ENCODE measurements around the gene BIK.
"Not testable (repeated sequence)": the region's sequence is repeated elsewhere in the genome, so short reads cannot be mapped to it uniquely, and the experiment has no call there.

BIK gene

GRCh38 chr22:43104950-43105349 is 5.6 kb upstream of the BIK start:
- not testable (repeated sequence) for DNase-seq (ENCODE audit: low spot score)

DNA sequence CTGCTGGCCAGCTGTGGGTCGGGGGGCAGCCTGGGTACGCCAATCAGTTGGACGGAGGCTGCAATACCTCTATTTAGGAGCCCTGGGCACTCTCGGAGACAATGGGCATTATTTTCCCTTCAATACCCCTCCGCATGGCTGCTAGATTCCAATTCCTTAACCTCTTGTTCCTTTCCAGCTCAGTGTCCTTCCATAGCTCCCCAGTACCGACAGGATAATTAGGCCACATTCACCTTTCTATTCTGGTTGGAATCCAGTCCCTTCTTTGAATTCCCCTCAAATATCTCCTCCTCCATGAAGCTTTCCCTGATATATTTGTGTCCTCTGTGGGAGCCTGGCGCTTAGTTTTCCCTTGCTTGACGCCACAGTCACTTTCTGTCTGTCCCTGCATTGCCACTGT is 4.2 kb upstream of the BIK start:
- no peak for DNase-seq (ENCODE audit: low spot score)

- no peak for DNase-seq (ENCODE audit: low spot score)
These were observed 1.0 kb upstream of the BIK start for GRCh38 chr22:43109511-43109910.

DNA sequence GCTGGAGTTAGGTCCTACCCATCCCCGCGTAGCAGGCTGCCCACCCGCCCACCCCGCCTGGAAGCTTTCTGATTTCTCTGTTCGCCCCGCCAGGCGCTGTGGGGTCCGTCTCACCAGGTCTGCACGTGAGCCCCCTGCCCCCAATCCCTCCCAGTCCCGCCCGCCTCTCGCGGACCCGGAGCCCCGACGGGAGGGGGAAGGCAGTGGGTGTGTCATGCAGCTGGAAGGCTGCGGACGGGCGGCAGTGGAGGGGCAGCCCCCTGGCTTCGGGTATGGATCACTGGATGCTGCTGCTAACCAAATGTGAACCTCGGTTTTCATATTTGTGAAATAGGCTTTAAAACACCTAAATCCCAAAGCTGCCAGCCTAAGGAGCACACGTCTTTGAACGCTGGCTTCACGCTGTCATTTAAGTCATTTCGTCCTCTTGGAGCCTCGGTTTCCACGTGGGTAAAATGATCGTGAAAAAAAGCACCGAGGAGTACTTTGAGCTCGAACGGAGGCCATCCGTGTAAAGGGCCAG is 568 bp upstream of the BIK start:
- no peak for DNase-seq (ENCODE audit: low spot score)

- no peak for DNase-seq (ENCODE audit: low spot score)
These were observed 525 bp downstream of the BIK start for GRCh38 chr22:43110927-43111623.

DNA sequence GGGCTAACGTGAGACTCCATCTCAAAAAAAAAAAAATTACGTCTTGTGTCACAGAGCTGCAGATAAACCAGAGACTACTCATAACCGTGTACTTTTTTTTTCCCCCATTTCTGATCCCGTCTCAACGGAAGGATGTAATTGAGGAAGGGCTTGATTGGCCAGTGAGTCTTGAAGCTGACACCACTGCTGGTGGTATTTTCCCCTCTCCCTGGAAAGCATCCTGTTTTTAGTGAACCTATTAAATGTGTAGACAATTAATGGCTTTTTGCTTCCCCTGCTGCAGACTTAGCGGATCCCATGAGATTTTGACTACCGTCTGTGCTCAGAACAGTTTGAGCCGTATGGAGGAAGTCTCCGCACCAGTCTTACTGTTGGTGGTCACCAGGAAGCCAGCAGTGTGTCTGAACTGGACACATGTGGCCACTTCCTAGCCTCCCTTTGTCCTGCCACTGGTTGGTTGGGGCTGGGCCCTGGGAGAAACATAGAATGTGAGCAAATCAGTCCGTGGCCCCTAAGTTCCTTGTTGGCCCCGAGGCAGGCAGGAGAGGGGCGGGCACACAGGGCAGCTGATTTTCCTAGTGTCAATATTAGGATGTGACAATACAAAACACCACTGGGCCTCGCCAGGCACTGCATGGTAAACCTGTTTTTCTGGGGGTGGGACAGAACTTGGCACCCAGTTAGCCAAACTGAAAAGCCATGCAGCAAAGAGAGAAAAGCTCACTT is 3.1 kb downstream of the BIK start:
- DNase-seq (ENCODE audit: low spot score), result no peak

DNA sequence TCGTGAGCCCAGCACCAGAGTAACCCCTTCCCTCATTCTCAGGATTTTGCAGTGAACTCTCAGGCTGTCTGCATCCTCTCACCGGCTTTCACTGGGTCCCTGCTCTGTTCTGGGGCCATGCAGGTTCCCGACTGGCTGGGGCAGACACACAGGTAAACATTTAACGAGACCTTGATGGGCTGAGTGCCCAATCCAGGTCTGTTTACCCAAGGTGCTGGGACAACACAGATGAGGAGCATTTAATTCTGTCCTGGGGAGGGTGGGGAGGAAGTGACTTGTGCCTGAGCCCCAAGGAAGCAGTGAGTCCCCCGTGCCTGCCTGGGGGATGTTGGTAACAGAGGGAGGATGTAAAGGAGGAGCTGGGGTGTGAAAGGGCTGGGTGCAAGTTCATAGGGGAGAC is 4.4 kb downstream of the BIK start:
- no peak for DNase-seq (ENCODE audit: low spot score)

DNA sequence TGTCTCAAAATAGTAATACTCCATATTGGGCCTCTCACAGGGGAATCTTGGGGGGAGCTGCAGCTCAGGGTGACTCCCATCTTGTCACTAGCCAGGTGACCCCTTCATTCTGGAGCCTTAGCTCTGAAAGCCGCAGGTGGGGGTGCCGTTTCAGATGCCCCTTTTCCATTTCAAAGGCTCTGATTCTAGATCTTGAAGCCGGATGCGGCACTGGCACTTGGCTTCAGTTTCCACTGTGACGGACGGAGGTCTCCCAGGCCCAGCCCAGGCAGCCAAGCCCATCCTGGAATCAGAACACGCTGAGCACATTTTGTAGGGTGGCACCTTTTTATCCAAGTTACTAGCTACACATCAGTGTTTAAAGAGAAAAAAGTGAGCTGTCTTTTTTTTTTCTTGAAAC is 6.4 kb downstream of the BIK start:
- no peak for DNase-seq (ENCODE audit: low spot score)

- DNase-seq (ENCODE audit: low spot score), result no peak
These were observed 7.7 kb downstream of the BIK start for GRCh38 chr22:43118024-43118849.

GRCh38 chr22:43118953-43119458 is 8.5 kb downstream of the BIK start:
- DNase-seq (ENCODE audit: low spot score), result no peak

DNA sequence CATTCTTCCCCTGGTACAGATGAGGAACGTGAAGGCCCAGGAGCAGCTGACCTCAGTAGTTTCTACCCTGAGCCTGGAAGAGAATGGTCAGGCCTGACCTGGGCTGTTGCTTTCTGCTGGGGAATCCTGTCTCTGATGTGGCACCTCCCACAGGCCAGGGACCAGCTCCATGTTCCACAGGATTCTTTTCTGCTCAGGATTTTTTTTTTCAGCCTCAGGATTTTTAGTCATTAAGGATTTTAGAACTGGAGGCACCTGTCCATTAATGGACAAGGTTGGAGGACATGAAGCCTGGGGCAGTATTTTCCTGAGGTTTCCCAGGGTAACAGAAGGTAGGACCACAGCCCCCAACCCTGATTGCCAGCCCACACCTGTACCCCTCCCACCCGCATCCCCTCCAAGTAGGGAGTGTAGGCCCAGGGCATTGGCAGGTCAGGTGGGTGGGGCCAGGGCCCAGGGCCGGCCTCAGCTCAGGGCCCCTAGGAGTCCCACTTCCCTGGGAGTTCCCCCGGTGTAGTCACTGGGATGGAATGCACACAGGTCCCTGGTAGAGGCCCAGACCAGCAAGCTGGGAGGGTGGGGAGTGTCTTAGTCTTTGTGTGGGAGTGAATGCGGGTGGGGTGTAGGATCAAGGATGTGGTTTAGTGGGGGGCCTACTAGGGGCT is 16.1 kb downstream of the BIK start:
- no peak for DNase-seq (ENCODE audit: low spot score)

DNA sequence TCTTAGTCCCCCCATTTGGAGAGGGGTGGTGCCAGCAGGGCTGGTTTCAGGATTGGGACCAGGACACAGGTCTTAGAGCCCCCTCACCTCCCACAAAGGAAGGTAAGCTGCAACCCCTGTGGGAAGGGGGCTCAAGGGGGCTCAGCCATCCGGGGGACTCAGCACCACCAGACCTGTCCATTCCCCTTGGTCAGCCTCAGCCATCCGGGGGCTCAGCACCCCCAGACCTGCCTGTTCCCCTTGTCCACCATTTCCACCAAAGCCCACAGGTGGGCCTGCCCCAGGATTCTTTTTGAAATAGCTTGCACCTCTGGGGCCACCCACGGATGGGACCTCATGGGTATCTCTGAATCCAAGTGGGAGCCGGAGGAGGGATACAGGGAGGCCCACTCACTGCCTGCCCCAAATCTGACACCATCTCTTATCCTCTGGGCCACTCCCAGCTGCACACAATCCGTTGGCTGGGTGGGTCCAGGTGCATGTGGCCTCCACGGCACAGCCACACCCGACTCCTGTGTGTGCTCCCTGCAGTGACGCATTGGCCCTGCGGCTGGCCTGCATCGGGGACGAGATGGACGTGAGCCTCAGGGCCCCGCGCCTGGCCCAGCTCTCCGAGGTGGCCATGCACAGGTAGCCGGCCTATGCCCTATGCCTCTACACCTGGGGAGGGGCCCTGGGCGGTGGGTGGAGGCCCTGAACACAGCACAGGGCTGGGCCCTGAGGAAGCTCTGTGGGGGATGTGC is 16.8 kb downstream of the BIK start:
- no peak for DNase-seq (ENCODE audit: low spot score)

GRCh38 chr22:43128116-43128515 is 17.6 kb downstream of the BIK start:
- no peak for DNase-seq (ENCODE audit: low spot score)

GRCh38 chr22:43128928-43129424 is 18.4 kb downstream of the BIK start:
- no peak for DNase-seq (ENCODE audit: low spot score)

GRCh38 chr22:43129426-43130425 is 19.2 kb downstream of the BIK start:
- DNase-seq (ENCODE audit: low spot score), result no peak

- no peak for DNase-seq (ENCODE audit: low spot score)
These were observed 21.4 kb downstream of the BIK start for GRCh38 chr22:43131773-43132501.

- DNase-seq (ENCODE audit: low spot score), result no peak
These were observed 22.9 kb downstream of the BIK start for GRCh38 chr22:43133401-43133800.

DNA sequence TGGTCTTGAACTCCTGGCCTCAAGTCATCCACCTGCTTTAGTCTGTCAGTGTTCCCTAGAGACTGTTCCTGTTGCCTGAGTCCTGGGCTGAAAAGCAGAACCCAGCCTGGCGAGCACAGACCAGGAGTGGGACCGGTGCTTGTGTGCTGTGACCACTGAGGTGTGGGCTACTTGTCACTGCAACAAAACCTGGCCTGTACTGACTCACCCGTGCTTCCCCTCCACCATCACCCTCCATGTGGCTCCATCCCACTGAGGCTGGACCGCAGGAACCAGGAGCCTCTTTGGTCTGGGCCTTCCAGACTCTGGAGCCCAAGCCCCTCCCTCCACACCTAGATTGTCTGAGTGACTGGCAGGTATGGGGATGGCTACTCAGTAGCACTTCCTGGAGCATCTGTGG is 24.0 kb downstream of the BIK start:
- DNase-seq (ENCODE audit: low spot score), result no peak

DNA sequence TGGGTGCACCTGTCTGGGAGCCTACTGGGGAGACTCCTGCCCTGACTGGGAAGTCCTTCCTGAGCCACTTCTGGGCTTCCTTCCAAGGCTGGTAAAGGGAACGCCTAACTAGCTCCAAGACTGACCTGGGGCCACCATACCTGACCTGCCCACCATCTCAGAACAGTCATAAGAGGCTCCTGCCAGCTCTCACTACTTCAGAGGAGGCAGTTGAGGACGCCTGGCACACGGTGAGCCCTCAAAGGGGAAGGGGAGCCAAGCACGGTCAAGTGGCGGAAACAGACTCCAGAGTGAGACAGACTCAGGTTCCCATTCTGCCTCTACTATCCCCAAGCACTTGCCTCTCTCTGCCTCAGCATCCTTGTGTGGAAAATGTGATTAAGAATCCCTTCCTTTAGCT is 25.0 kb downstream of the BIK start:
- no peak for DNase-seq (ENCODE audit: low spot score)

Measured in hematopoietic multipotent progenitor cell treated with erythropoietin and hydrocortisone succinate and interleukin-3 and kit ligand, for 17 days (in vitro differentiated cells).